CD4-positive, CD25-positive, alpha-beta regulatory T cell (primary cell): ENCODE results near the gene STK33. TPM values are rescaled to one million over a fixed set of nuclear protein-coding genes. Genes with fewer than 3 reads are reported as not detected.

Source experiments
- ATAC-seq, 2 donors: fragments of 150-1000 bp; cut with Tn5 transposase; one replicate each; pipeline ENCODE4 v1.10.0; 2021; ENCODE audit warnings: low read depth in 2 of 2, moderate number of reproducible peaks in 2 of 2, moderate library complexity in 1 of 2
- DNase-seq, 3 donors: peaks; one replicate each; pipeline versions ENCODE4 v3.0.0 to v3.0.0-alpha.2; 2012 to 2022; ENCODE audit warnings: mixed read lengths in 1 of 3
- H3K27ac ChIP-seq: one replicate; pipeline ENCODE4 v1.7.0; 2013; ENCODE audit warnings: mild to moderate bottlenecking, low read length; ENCODE audit not compliant: insufficient read depth, poor library complexity, severe bottlenecking
- H3K27me3 ChIP-seq: one replicate; pipeline ENCODE4 v1.7.0; 2013; ENCODE audit warnings: low read length; ENCODE audit not compliant: control insufficient read depth, insufficient read depth
- H3K36me3 ChIP-seq: one replicate; pipeline ENCODE4 v1.7.0; 2013; ENCODE audit warnings: mild to moderate bottlenecking, low read length, moderate library complexity; ENCODE audit not compliant: control insufficient read depth, insufficient read depth
- H3K4me1 ChIP-seq: 2 replicates; pipeline ENCODE4 v1.7.0; 2013; ENCODE audit warnings: mild to moderate bottlenecking, low read length; ENCODE audit not compliant: insufficient read depth, control insufficient read depth, poor library complexity, severe bottlenecking
- H3K4me3 ChIP-seq: one replicate; pipeline ENCODE4 v1.7.0; 2013; ENCODE audit warnings: low read depth, mild to moderate bottlenecking, low read length, moderate library complexity
- H3K9me3 ChIP-seq, 2 experiments: 1 replicate in 1 of 2; 2 replicates in 1 of 2; pipeline ENCODE4 v1.7.0; 2013; ENCODE audit warnings: low read length in 2 of 2, mild to moderate bottlenecking in 1 of 2, moderate library complexity in 1 of 2; ENCODE audit not compliant: control insufficient read depth in 2 of 2
- H3K27ac Mint-ChIP-seq, 3 donors: one replicate each; pipeline ENCODE4 v1.8.0; 2020 to 2022; ENCODE audit warnings: mild to moderate bottlenecking in 3 of 3, mixed read lengths in 3 of 3, moderate library complexity in 2 of 3
- H3K27me3 Mint-ChIP-seq: one replicate; pipeline ENCODE4 v1.8.0; 2022; ENCODE audit warnings: mild to moderate bottlenecking, mixed read lengths
- H3K36me3 Mint-ChIP-seq: one replicate; pipeline ENCODE4 v1.8.0; 2020; ENCODE audit warnings: mixed read lengths
- H3K4me1 Mint-ChIP-seq, 4 donors: one replicate each; pipeline ENCODE4 v1.8.0; 2020 to 2022; ENCODE audit warnings: mixed read lengths in 4 of 4, mild to moderate bottlenecking in 1 of 4
- H3K4me3 Mint-ChIP-seq, 4 donors: one replicate each; pipeline ENCODE4 v1.8.0; 2020 to 2022; ENCODE audit warnings: mild to moderate bottlenecking in 4 of 4, mixed read lengths in 4 of 4, moderate library complexity in 3 of 4
- H3K9me3 Mint-ChIP-seq, 7 donors: one replicate each; pipeline ENCODE4 v1.8.0; 2020 to 2022; ENCODE audit warnings: mixed read lengths in 7 of 7, mild to moderate bottlenecking in 3 of 7, moderate library complexity in 2 of 7
- polyA plus RNA-seq, 4 donors: library from polyadenylated mRNA; unstranded; fragments of 300-500 nt; fragmentation: Illumina TruSeq; gene quantifications; one replicate each; pipeline ENCODE4 v1.2.3, GENCODE V29; 2021
- total RNA-seq: library from RNA; stranded (reverse); gene quantifications from one replicate; pipeline ENCODE4 v1.2.3, GENCODE V29; 2022

The STK33 gene
- total and polyA plus RNA-seq, 5 donors from 2014 or later = 0.44 to 0.49 TPM; not detected in 3

DNA sequence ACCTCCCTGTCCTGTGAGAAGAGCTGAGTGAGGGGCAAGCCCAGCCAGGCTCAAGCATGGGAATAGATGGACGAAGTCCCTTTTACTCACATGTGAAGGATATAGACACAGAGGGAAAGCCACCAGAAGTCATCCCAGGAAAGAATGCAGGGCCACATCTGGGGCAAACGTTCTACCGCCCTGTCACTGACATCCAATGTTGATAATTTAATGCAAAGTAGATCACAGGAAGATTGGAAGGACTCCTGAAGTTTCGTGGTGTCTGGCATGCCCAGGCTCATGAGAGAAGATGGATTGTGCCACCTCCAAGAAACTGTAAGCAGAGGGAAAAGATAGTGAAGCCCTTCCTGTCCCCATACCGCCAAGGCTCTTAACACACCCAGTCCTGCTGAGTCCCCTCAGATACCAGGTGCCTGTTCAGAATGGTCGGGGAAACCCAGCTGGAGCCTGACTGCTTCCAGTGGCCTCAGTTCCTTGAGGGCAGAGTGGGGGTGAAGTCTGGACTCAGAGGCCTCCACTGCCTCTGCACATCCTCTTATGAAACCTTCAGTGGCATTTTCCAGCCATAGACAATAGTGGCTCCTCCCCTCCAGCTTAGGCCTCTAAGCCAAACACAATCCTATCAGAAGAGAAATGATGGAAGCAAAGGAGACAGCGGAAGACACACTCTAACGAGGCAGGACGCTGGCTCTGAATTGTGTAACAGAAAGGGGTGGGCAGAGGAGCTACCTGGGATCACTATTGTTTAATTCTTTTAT, 7.5 kb upstream of the STK33 start:
- H3K27ac Mint-ChIP-seq = no peak overlapping the region
- no peaks in the 10 kb centered on the region for H3K4me1 ChIP-seq
- H3K4me1 Mint-ChIP-seq = no peaks in the 10 kb centered on the region
- H3K4me3 Mint-ChIP-seq = no peak overlapping the region
- H3K27me3 Mint-ChIP-seq = peaks cover 54% of the 10 kb centered on the region
- H3K27ac ChIP-seq = no peak overlapping the region
- H3K9me3 Mint-ChIP-seq = peaks cover 0 to 2% (median 0%) of the 10 kb centered on the region in 7 donors
- H3K36me3 Mint-ChIP-seq = no peaks in the 10 kb centered on the region
- ATAC-seq = no peak
- no peak for DNase-seq
- H3K9me3 ChIP-seq = no peaks in the 10 kb centered on the region
- peaks cover 11% of the 10 kb centered on the region for H3K27me3 ChIP-seq
- no peak overlapping the region for H3K4me3 ChIP-seq
- no peaks in the 10 kb centered on the region for H3K36me3 ChIP-seq

DNA sequence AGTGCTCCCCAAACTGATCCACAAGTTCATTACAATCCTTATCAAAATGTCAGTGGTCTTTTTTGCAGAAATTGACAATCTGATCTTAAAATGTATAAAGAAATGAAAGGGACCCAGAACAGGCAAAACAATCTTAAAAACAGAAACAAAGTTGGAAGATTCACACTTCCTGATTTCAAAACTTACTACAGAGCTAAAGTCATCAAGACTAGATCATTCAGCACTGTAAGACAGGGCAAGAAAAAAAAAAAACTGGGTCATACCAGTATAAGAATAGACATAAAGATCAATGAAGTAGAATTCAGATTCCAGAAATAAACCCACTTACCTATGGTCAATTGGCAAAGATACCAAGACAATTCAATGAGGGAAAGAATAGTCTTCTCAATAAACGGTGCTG, 4.5 kb upstream of the STK33 start:
- H3K36me3 ChIP-seq = no peaks in the 10 kb centered on the region
- no peak overlapping the region for H3K27ac Mint-ChIP-seq
- H3K9me3 ChIP-seq = no peaks in the 10 kb centered on the region
- ATAC-seq = no peak
- no peak overlapping the region for H3K4me3 Mint-ChIP-seq
- H3K4me1 ChIP-seq = no peaks in the 10 kb centered on the region
- no peaks in the 10 kb centered on the region for H3K36me3 Mint-ChIP-seq
- H3K4me1 Mint-ChIP-seq = peaks cover 0 to 1% (median 0%) of the 10 kb centered on the region in 4 donors
- H3K27me3 Mint-ChIP-seq = peaks cover 59% of the 10 kb centered on the region
- H3K27ac ChIP-seq = no peak overlapping the region
- H3K4me3 ChIP-seq = no peak overlapping the region
- H3K9me3 Mint-ChIP-seq = peaks cover 0 to 2% (median 0%) of the 10 kb centered on the region in 7 donors
- DNase-seq = no peak
- peaks cover 28% of the 10 kb centered on the region for H3K27me3 ChIP-seq

DNA sequence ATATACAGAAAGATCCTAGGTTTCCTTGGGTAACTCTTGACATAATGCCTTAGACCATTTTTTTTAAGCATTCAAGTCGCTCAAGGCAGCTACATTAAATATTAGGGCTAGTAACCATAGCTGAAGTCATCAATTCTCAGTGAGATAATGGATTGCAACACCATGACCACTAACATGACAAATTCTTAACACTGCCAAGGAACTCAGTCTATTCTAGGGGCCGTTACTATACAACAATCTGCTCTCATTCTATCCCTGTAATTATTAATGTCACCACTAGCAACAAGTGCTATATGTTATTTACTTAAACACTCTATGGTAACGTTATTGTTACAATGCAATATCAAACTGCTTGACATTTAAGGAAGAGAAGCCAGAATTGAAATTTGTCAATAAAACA, 3.2 kb upstream of the STK33 start:
- no peaks in the 10 kb centered on the region for H3K9me3 ChIP-seq
- DNase-seq = no peak
- H3K27me3 ChIP-seq = peaks cover 38% of the 10 kb centered on the region
- Mint-ChIP-seq H3K9me3 (peaks cover 0 to 2% (median 0%) of the 10 kb centered on the region in 7 donors), H3K4me3 (no peak overlapping the region), H3K36me3 (no peaks in the 10 kb centered on the region), H3K27me3 (peaks cover 67% of the 10 kb centered on the region), H3K27ac (no peak overlapping the region), H3K4me1 (peaks cover 0 to 6% (median 2%) of the 10 kb centered on the region in 4 donors)
- no peak overlapping the region for H3K27ac ChIP-seq
- no peak overlapping the region for H3K4me3 ChIP-seq
- no peak for ATAC-seq
- no peaks in the 10 kb centered on the region for H3K36me3 ChIP-seq
- H3K4me1 ChIP-seq = no peaks in the 10 kb centered on the region

DNA sequence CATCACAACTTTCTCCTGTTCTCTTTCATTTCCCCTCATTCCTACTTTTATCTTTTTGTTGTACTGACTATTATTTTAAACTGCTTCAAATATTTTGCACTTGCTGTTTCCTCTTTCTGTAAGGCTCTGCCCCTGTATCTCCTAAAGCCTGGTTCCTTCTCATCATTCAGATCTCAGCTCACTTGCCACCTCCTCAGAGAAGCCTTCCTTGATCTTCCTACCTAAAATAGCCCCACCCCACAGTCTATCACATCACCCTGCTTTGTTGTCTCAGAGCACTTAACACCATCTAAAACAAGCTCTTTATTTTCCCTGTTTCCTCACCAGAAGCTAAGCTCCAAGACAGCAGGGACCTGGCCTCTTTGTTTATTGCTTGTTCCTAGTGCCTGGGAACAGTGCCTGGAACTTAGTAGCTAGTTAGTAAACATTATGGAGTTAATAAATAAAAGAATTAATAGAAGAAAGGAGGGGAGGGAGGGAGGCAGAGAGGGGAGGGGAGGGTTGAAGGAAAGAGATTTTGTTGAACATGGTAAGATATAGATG, 2.5 kb upstream of the STK33 start:
- Histone ChIP-seq H3K4me1 (no peaks in the 10 kb centered on the region), H3K27ac (no peak overlapping the region), H3K36me3 (no peaks in the 10 kb centered on the region), H3K9me3 (no peaks in the 10 kb centered on the region), H3K4me3 (no peak overlapping the region), H3K27me3 (peaks cover 38% of the 10 kb centered on the region)
- ATAC-seq (no peak), DNase-seq (no peak)
- H3K4me1 Mint-ChIP-seq = peaks cover 0 to 6% (median 2%) of the 10 kb centered on the region in 4 donors
- no peak overlapping the region for H3K27ac Mint-ChIP-seq
- H3K9me3 Mint-ChIP-seq = peaks cover 0 to 2% (median 0%) of the 10 kb centered on the region in 7 donors
- no peaks in the 10 kb centered on the region for H3K36me3 Mint-ChIP-seq
- peaks cover 73% of the 10 kb centered on the region for H3K27me3 Mint-ChIP-seq
- H3K4me3 Mint-ChIP-seq = no peak overlapping the region

DNA sequence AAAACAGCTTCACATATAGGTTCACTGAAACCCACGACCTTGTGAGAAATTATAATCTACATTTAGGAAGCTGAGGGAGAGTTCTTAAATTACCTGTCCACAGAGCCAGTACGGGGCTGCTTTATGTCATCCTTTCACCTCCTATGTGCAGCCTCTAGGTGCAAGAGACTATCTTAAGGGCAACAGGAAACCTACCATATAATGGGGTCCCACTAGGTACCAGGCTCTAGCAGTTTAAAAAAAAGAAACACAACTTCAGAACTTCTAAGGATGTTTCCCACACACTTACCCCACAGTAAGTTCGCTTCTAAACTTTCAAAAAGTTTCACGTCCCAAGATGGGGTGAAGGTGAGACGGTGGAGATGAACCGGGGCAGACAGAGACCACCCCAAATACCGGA, 573 bp downstream of the STK33 start:
- Mint-ChIP-seq H3K9me3 (peaks cover 0 to 2% (median 0%) of the 10 kb centered on the region in 7 donors), H3K27me3 (peaks cover 78% of the 10 kb centered on the region), H3K4me1 (peaks cover 0 to 6% (median 2%) of the 10 kb centered on the region in 4 donors), H3K36me3 (no peaks in the 10 kb centered on the region), H3K4me3 (peak overlapping the region in 3 of 4 donors; percentile 35 to 50 (median 46)), H3K27ac (no peak overlapping the region)
- no peak for DNase-seq
- no peak for ATAC-seq
- no peak overlapping the region for H3K27ac ChIP-seq
- no peaks in the 10 kb centered on the region for H3K36me3 ChIP-seq
- H3K4me1 ChIP-seq = no peaks in the 10 kb centered on the region
- no peaks in the 10 kb centered on the region for H3K9me3 ChIP-seq
- H3K27me3 ChIP-seq = peaks cover 45% of the 10 kb centered on the region
- no peak overlapping the region for H3K4me3 ChIP-seq

DNA sequence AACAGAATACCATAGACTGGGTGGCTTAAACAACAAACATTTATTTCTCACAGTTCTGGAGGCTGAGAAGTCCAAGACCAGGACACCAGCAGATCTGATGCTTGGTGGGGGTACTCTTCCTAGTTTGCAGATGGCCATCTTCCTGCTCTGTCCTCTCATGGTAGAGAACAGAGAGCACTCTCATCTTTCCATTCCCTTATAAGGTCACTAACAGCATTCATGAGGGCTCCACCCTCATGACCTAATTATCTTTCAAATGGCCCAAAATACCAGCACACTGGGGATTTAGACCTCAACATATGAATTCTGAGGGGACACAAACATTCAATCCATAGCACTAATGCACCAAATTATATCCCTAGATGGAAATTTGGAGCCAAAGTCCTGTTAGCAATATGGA, 6.1 kb downstream of the STK33 start:
- DNase-seq (no peak), ATAC-seq (no peak)
- Mint-ChIP-seq H3K9me3 (peaks cover 0 to 5% (median 0%) of the 10 kb centered on the region in 7 donors), H3K4me1 (peaks cover 0 to 3% (median 0%) of the 10 kb centered on the region in 4 donors), H3K27ac (no peak overlapping the region), H3K27me3 (peaks cover 38% of the 10 kb centered on the region), H3K36me3 (no peaks in the 10 kb centered on the region), H3K4me3 (no peak overlapping the region)
- no peaks in the 10 kb centered on the region for H3K4me1 ChIP-seq
- H3K4me3 ChIP-seq = no peak overlapping the region
- H3K9me3 ChIP-seq = peaks cover 0 to 7% of the 10 kb centered on the region in 2 experiments
- H3K27ac ChIP-seq = no peak overlapping the region
- no peaks in the 10 kb centered on the region for H3K36me3 ChIP-seq
- peaks cover 16% of the 10 kb centered on the region for H3K27me3 ChIP-seq

DNA sequence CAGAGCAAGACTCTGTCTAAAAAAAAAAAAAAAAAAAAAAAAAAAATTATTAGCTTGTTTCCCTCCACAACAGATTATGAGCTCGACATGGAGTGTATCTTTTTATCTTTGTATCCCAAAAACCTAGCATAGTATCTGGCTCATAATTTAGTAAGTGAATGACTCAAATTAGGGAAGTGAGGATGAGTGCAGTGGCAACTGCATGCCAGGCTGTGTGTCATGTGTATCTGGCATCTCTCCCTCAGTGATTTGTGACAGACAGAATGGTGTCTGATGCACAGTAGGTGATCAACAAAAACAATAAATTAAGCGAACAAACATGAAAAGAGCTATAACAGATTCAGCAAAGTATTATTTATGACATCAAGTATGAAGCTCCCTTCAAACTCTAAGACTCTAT, 7.2 kb downstream of the STK33 start:
- Histone ChIP-seq H3K36me3 (no peaks in the 10 kb centered on the region), H3K27ac (no peak overlapping the region), H3K4me3 (no peak overlapping the region), H3K9me3 (peaks cover 0 to 7% of the 10 kb centered on the region in 2 experiments), H3K27me3 (peaks cover 11% of the 10 kb centered on the region), H3K4me1 (no peaks in the 10 kb centered on the region)
- no peaks in the 10 kb centered on the region for H3K4me1 Mint-ChIP-seq
- H3K9me3 Mint-ChIP-seq = peaks cover 0 to 5% (median 0%) of the 10 kb centered on the region in 7 donors
- H3K36me3 Mint-ChIP-seq = no peaks in the 10 kb centered on the region
- DNase-seq (no peak), ATAC-seq (no peak)
- H3K27ac Mint-ChIP-seq = no peak overlapping the region
- H3K4me3 Mint-ChIP-seq = no peak overlapping the region
- peaks cover 38% of the 10 kb centered on the region for H3K27me3 Mint-ChIP-seq

DNA sequence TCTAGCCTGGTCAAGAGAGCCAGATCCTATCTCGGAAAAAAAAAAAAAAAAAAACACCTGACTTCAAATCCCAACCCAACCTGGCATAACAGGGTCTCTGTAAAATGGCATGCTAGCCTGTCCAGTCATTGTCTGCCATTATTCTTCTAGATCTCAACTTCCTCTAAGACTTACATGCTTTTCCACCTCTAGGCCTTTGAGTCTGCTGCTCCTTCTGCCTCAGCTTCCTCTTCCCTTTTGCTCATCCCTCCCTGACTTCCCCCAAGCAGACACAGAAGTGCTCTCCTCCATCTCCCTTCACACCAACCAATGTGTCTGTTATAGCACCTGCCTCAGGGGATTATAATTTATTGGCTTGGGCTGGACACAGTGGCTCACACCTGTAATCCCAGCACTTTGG, 7.8 kb downstream of the STK33 start:
- Mint-ChIP-seq H3K27ac (peak overlapping the region in 1 of 3 donors; percentile 39), H3K4me3 (no peak overlapping the region), H3K9me3 (peaks cover 0 to 5% (median 0%) of the 10 kb centered on the region in 7 donors), H3K27me3 (peaks cover 32% of the 10 kb centered on the region), H3K4me1 (no peaks in the 10 kb centered on the region), H3K36me3 (no peaks in the 10 kb centered on the region)
- Histone ChIP-seq H3K4me1 (no peaks in the 10 kb centered on the region), H3K27ac (no peak overlapping the region), H3K27me3 (peaks cover 9% of the 10 kb centered on the region), H3K4me3 (no peak overlapping the region), H3K9me3 (peaks cover 0 to 7% of the 10 kb centered on the region in 2 experiments), H3K36me3 (no peaks in the 10 kb centered on the region)
- DNase-seq = no peak
- ATAC-seq = no peak
